ENCODE data around the gene EXOSC2.

DNA sequence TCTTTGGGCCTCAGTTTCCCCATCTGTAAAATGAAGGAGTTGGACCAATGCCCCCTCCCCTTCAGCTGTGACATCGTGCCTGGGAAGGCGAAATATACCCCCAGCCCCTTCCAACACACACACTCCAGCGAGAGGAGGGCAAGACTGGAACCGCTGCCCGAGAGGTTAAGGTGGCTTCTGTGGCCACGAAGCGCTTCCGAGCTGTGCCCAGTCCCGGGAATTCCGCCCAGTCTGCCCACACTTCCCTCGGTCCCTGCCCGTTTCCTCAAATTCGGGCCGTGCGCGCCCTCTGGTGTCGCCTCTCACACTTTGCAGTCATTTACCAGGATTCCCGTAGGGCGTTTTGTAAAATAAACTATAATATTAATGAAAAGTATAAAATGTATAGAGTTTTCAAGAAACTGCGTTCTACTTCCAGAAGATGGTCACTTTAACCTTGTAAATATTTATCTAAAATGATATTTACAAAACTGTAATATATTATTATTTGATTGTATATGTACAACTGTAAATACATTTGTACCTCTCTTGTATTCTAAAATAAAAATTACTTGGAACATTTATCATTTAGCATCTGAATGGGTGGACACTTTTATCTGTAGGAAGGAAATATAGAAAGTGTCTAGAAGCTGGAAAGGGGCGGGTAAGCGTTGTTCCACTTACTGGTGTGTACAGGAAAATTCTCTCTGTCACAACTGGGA is 11.0 kb upstream of the EXOSC2 start:
- TF ChIP-seq CTCF (IDR thresholded peaks at IDR 0.05; ENCODE audit: low read length) (peak; percentile 68), EZH2 (optimal IDR thresholded peaks at IDR 0.05; ENCODE audit: low read depth, low read length) (no peak), EZH2phosphoT487 (IDR thresholded peaks at IDR 0.05; ENCODE audit: low read length) (no peak)

All from MM.1S (cell line).